GM21529 (cell line): ENCODE results near the gene GPR173.

Source experiments
- ATAC-seq: cut with Tn5 transposase; IDR thresholded peaks from one replicate; pipeline ENCODE4 v1.9.1; 2021; ENCODE audit not compliant: unreplicated experiment

The GPR173 gene

DNA sequence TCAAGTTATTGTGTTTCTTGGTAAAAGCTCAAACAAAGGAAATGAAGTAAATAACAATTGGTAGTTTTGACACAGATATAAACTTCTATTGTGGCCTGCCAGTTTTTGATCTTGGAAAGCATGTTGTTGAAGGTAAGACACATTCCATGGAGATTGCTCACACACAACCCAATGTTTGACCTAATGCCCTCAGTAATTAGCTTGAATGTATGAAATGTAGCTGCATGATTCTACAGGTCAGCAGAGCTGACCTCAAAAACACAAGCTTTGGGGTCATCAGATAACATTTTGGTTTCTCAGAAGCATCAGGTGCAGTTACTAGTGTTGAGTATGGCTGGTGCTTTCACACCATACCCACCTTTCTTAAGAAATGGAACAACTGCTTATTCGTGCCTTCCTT, 16.5 kb downstream of the GPR173 start:
- ATAC-seq: no peak

GRCh38 chrX:53071064-53071463, 22.5 kb downstream of the GPR173 start:
- no peak for ATAC-seq

DNA sequence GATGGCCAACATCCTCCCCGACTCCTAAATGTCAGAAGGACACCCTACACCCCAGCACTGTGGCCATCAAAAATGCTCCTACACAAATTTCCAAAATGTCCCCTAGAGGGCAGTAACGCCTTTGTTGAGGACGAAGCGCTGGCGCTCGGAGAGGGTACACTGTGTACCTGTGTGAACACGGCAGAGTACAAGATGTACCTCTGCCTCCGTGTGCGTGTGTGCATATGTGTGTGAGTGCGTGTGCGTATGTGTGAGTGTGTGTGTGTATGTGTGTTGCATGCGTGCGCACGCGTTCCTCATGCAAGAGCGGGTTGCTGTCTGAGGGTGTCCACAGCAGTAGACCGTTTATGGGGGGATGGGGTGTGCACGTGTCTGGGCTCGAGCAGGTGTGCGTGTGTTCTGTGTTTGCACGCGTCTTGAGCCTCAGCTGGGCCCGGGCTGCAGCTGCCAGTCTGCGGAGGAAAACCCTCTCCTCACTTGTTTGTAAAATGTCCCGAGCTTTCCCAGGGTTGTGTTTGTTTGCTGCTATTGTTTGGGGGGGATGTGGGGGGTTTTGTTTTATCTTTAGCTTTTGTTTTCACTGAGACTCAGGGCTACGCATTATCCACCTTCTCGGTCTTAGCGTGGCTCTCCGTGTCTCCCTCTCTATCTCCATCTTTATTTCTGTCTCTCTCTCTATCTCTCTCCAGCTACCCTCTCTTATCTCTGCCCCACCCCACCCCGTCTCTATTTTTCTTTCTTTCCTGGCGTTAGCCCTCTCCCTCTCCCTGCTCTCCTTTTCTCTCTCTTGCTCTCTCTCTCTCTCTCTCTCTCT, 23.2 kb downstream of the GPR173 start:
- peak; percentile 82 for ATAC-seq

DNA sequence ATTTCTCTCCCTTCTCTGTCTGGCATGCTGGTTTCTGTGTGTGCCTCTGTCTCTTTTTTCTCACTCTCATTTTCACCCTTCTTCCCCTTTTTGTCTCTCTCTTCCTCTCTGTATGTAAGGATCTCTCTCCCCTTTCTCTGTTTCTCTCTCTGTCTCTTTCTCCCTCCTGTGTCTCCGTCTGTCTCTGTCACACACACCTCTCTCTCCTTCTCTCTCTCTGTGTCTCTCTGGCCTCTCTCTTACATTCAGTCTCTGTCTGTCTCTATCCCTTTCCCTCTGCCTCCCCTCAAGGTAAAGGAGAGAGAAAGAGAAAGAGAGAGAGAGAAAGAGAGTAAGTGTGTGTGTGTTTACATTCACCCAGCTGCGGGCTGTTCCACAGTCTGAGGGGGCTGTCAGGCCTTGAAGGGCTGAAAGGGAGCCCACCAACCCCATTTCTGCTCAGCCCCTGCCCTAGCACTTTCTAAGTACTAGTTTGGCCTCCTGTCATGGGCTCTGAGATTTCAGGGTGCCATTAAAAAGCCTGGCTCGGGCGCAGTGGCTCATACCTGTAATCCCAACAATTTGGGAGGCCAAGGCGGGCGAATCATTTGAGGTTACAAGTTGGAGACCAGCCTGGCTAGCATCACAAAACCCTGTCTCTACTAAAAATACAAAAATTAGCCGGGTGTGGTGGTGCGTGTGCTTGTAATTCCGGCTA, 24.0 kb downstream of the GPR173 start:
- ATAC-seq: peak; percentile 36

- ATAC-seq: no peak
Observed at GRCh38 chrX:53073115-53073586, 24.6 kb downstream of the GPR173 start.

DNA sequence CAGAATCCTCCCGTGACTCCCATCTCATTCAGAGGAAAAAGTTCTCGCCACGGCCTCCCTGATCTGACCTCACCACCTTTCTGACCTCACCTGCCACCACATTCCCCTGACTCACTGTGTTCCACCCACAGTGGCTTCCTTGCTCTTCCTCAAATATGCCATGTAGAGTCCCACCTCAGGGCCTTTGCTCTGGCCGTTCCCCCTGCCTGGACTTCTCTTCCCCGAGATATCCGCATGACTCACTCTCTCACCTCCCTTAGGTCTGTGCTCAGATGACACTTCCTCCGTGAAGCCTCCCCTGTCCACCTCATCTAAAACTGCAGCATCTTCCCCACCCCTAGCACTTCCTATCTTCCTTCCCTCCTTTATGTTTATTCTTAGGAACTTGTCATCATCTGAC, 26.4 kb downstream of the GPR173 start:
- ATAC-seq: no peak

GRCh38 chrX:53076671-53077070, 28.1 kb downstream of the GPR173 start:
- ATAC-seq: no peak

DNA sequence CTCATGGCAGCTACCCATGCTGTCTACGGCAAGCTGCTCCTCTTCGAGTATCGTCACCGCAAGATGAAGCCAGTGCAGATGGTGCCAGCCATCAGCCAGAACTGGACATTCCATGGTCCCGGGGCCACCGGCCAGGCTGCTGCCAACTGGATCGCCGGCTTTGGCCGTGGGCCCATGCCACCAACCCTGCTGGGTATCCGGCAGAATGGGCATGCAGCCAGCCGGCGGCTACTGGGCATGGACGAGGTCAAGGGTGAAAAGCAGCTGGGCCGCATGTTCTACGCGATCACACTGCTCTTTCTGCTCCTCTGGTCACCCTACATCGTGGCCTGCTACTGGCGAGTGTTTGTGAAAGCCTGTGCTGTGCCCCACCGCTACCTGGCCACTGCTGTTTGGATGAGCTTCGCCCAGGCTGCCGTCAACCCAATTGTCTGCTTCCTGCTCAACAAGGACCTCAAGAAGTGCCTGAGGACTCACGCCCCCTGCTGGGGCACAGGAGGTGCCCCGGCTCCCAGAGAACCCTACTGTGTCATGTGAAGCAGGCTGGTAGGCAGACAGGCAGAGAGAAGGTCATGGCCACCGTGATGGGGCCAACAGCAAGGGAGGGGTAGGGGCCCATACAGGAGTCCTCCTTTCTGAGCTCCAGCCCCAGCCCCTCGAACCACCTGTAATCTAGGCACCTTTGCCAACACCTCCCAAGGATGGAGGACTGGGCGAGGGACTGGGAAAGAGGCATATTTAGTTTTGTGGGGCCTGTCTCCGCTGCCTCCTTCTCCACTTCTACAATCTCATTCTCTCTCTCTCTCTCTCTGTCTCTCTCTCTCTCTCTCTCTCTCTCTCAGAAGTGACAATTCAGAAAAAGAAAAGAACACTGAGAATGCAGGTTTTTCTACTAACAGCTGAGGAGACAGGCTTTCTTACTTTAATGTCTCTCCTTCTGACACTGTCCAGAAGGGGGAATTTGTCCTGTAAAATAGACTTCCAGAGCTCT, 28.9 kb downstream of the GPR173 start:
- ATAC-seq: no peak

DNA sequence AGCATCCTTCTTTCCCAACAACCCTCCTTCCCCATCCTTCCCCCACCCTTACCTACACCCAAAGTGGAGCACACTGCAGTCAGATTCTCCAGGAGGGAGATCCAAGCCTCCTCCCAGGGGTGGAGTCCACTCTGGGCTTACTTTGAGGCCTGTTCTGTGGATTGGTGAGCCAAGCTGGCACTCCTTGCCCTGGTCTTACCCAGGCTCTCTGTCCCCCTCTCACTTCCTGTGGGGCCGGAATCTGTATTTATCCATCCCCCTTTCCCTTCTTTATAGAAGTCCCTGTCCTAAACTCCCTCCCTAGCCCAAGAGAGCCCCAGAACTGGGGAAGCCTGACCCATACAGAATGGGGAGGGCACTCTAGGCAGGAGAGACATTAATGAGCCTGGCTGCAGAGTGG, 30.4 kb downstream of the GPR173 start:
- ATAC-seq: no peak

GRCh38 chrX:53080628-53081580, 32.3 kb downstream of the GPR173 start:
- ATAC-seq: no peak

DNA sequence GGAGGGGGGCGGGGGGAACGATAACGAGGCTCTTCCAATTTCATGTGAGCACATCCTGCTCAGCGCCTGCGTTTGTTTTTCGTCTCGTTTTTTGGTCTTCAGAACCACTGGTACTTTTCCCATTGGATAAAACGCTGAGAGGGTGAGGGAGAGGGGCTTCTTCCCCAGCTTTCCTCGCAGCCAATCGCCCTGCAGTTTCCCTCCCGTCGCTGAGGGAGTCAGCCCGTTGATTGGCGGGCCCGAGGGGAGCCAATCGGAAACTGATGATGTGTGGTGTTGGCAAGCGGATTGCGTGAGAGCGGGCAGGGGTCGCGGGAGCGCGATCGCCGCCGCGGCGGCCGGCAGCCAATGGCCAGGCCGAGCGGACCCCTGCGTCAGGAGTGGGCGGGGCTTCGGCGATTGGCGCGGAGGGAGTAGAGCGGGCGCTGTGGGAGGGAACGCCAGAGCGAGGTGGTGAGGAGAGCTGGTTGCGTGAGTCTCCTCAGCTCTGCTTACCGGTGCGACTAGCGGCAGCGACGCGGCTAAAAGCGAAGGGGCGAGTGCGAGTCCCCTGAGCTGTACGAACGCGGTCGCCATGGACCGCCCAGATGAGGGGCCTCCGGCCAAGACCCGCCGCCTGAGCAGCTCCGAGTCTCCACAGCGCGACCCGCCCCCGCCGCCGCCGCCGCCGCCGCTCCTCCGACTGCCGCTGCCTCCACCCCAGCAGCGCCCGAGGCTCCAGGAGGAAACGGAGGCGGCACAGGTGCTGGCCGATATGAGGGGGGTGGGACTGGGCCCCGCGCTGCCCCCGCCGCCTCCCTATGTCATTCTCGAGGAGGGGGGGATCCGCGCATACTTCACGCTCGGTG, 33.6 kb downstream of the GPR173 start, which contains the start of gene TSPYL2:
TSPYL2 (plus strand) TSS at position 443 of the 848 bp plus-strand sequence; CDS start at position 575, 132 bp downstream.
- peak; percentile 93 for ATAC-seq

DNA sequence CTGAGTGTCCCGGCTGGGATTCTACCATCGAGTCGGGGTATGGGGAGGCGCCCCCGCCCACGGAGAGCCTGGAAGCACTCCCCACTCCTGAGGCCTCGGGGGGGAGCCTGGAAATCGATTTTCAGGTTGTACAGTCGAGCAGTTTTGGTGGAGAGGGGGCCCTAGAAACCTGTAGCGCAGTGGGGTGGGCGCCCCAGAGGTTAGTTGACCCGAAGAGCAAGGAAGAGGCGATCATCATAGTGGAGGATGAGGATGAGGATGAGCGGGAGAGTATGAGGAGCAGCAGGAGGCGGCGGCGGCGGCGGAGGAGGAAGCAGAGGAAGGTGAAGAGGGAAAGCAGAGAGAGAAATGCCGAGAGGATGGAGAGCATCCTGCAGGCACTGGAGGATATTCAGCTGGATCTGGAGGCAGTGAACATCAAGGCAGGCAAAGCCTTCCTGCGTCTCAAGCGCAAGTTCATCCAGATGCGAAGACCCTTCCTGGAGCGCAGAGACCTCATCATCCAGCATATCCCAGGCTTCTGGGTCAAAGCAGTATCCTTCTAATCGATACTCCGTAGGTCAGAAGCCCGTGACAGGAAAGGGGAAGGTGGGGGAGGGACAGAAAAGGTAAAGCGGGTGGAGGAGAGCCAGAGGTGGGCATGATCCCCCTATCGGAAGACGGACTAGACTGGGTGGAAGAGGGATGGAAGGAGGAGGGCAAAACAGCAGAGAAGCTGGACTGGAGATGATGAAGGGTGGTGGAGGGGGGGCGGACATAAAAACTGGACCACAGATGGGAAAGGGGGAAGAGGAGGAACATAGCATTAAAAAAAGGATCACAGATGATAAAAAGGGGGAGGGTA, 34.4 kb downstream of the GPR173 start:
- no peak for ATAC-seq

GRCh38 chrX:53084043-53084570, 35.5 kb downstream of the GPR173 start:
- ATAC-seq: no peak

- ATAC-seq: no peak
Observed at GRCh38 chrX:53084863-53085262, 36.3 kb downstream of the GPR173 start.

GRCh38 chrX:53085661-53086229, 37.2 kb downstream of the GPR173 start:
- no peak for ATAC-seq

DNA sequence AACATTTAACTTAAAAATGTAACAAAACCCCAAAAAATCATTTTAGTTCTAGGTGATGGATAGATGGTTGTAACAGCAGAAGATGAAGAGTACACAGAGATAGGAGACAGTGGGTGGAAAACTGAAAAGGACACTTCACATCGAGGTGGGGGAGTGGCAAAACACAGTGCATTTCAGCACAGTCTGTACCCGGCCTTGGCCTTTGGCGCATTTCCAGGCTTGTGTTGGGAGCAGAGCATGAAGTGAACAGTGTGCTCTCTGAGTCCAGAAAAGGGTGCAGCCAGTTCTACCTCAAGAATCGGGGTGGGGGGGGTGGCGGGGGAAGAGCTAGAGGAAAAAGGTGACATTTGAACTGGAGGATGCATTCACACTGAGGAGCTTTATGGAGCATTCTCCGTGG, 37.9 kb downstream of the GPR173 start:
- ATAC-seq: no peak

DNA sequence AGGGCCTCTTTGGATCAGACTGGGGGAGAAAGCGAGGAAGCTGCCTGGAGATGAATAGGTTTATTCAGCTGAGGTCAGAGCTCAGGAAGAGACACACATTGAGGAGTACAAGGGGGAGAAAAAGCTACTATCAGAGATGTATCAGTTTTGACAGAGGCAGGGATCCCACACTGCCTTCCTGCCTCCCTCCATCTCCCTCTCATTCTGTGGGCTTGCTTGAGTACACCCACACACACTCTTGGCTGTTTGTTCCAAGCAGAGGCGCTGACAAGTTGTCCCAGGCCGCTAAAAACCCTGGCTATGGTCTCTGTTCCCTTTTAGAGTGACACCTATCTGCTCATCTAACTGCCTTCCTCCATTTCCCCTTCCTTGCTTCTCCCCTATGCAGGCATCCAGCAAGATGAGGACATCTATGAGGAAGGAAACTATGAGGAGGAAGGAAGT, 38.8 kb downstream of the GPR173 start:
- ATAC-seq: no peak
